Activated CD8-positive, alpha-beta memory T cell treated with anti-CD3 and anti-CD28 coated beads, Interleukin-2, amount 50 U/mL, for 4 hours (primary cell): Measurements from ENCODE around the gene ACO1.
A peak's percentile ranks its signal among the peaks of the same experiment; 100 is the strongest.
"Not testable (repeated sequence)": the region's sequence is repeated elsewhere in the genome, so short reads cannot be mapped to it uniquely, and the experiment has no call there.

Experiments
- DNase-seq: peaks from one replicate; pipeline ENCODE4 v3.0.0-alpha.2; 2020

The ACO1 gene

DNA sequence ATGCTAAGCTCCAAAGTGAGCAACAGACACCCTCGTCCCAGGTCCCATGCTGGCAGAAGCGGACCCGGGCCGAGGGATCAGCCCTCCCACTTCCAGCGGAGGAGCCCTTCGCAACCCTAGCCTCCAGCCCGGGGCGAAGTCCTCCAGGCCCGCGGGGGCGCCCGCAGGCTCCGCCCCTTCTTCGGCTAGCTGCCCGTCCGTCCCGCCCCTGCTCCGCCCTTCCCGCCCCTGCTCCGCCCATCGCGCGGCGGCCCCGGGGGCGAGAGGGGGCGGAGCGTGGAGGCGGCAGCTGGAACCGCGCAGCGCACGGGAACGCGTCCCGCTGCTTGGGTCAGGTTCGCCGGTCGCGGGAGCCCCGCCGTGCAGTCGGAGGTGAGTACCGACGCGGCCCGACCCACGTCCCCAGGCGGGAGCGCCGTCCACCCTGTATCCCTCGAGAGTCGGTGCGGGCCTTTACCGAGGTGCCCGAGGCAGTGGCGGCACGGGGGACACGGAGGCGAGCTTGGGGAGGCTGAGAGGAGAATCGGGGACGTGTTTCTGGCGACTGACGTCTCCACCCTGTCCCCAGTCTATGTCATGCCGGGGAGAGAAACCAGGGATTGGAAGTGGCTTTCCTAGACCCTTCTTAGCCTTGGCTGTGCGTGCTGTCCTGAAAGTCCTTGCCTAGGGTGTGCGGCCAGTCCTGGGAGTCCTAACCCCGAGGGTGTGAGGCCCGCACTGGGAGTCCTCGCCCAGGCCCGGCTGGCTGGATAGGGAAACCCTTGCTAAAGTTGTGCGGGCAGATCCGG lies at the start of gene ACO1:
Gene ACO1, plus strand, starts transcription at position 280 of the 788 bp plus-strand sequence. CDS start 20,864 bp downstream, outside the sequence.
- peak; percentile 90 for DNase-seq

GRCh38 chr9:32334916-32335895 lies 49.2 kb upstream of the ACO1 start:
- DNase-seq: no peak

GRCh38 chr9:32339424-32339823 lies 45.0 kb upstream of the ACO1 start:
- no peak for DNase-seq

DNA sequence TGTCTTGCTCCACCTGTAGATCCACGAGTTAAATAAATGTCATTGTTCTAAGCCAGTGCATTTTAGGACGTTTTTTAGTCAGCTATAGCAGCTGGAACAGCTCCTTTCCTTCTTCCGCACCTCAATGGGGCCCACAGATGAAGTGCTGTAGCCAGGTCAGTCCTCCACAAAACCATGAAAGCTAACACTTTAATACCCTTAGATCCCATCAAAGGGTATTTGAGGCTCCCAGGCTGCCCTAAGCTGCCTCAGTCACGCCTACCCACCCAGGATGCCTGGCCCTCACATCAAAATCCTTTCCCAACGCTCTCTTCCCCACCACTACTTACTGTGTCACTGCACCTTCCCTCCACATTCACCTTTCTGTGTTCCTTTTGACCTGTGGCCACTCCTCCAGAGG lies 44.1 kb upstream of the ACO1 start:
- no peak for DNase-seq

DNA sequence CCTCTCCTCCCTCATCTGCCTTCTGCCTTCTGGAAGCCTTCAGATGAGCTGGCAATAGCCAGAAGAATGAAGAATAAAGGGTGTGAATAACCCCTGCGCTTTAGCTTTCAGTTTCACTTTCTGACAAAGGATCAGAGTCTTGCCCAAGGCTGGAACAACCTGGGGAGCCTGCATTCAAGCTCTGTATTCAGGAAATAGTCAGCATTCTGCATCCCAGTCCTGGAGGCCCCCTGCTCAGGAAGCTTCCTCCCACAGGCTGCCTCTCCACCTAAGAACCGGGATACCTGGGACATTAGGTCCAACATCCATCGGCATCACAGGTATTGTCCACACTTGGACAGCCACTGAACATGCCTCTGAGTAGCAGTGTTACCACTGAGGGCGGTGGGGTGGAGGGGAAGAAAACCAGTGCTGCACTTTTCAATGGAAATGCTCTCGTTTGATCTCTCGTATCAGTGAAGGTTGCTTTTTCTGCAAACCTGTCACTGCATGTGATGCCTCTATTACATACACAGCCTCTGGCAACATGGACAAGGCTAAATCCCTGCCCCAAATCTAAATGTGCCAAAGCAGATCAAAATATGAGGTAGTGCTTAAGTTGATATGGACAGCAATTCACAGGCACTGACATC lies 39.8 kb upstream of the ACO1 start:
- DNase-seq: no peak

DNA sequence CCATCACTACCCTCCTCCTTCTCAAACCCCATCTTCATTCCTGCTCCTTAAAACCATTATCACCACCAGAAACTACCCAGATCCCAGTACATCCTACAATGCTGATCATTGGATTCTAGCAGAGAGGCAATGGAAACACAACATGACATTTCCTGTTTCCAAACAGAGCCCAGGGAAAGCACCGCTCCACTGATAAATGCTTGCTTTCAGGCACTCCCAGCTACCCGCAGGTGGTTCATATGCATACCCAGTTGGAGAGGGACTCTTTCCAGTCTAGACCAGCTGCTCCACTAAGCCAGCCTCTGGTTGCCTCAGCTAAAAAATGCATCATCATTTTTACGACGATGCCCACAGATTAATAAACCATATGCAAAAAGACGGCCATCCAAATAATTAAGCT lies 39.2 kb upstream of the ACO1 start:
- no peak for DNase-seq

DNA sequence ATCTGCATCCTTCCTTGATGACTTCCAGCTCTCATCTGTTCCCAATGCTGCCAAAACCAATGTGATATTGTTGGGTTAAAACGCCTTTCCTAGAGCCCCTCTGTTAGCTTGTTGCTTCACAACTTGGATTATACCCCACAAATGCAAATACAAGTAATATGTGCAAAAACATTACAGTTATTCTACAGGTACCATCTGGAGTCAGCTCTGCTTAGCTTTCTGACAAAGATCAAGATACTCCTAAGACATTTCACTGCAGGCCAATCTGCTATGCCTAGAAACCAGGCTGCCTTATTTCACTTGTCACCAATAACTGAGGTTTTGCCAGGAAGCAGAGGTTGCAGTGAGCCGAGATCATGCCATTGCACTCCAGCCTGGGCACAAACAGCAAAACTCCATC lies 36.9 kb upstream of the ACO1 start:
- no peak for DNase-seq

DNA sequence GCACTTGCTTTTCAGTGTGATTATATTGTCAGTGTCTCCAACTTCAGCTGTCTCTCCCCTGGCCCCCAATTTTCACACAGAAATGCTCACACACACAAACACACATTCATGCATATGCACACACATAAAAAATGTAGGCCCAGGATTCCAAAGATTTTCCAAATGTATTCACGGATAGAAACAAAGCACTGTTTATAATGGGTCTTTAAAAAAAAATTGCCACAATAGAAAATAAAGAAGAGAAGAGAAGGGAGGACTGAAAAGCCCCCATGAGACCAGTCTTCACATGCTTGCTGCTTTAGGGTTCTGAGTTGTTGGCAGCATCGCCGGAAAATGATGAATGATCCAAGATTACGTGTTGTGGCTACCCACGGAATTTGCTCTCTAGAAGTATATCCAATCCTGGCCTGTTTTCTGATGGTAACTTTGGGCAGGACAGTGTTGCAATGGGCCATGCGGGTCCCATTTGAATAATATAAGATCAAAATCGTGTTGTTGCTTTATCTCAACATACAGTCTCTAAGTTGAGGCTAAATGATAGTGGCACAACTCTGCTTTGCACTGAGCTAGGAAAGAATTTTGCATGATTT lies 36.2 kb upstream of the ACO1 start:
- no peak for DNase-seq

GRCh38 chr9:32349013-32349412 lies 35.4 kb upstream of the ACO1 start:
- DNase-seq: no peak

GRCh38 chr9:32350682-32351081 lies 33.8 kb upstream of the ACO1 start:
- DNase-seq: no peak

DNA sequence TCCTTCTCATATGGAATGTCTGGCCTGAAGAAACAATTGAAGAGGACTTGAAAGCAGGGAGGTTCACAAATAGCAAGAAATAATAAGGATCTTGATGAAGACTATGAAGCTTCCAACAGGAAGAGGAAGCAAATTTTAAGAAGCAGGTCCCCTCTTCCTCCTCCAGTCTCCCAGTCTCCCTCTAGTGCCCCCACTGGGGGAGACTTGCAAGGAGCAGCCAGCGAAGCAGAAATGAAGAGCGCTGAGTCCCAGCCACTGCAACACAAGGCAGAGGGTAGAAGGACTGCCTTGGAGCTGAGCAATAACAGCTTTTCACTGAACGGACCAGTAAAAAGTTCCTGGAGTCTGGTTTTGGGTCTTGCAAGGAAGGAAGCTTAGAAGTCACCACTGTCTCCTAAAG lies 32.6 kb upstream of the ACO1 start:
- DNase-seq: no peak

DNA sequence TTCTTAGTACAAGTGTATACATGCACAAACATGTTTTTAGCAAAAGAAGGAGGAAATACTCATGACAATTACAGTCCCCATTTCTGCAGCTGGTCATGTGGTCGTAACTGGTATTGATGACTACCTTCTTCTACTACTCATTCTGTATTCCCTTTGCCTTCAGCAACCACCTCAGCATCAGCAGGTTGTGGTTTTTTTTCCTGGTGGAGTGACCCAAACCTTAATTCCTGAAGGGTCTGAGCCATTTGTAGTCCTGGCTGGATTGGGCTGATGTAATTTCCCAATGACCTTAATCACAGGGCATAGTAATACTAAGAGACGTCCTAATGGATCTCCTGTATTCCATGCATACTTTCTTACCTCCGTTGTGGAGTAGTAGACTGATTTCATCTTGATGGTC lies 31.0 kb upstream of the ACO1 start:
- not testable (repeated sequence) for DNase-seq

DNA sequence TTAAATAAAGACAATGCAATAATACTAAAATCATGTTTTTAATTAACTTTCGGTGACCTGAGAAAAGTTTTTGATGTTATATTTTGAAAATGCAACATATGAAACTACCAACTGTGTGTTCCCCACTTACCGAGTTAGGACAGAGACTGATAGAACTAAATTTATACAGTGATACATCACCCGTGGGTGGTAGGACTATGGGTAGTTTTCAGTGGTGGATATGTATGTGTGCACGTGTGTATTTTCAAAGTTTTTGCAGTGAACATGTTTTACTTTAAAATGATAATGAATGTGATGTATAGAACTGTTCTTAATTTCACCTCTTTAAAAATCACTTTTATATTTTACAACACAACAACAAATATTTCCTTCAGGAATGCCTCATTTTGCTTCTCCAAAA lies 25.0 kb upstream of the ACO1 start:
- no peak for DNase-seq

- DNase-seq: no peak
Observed at GRCh38 chr9:32360983-32361673, 23.3 kb upstream of the ACO1 start.

DNA sequence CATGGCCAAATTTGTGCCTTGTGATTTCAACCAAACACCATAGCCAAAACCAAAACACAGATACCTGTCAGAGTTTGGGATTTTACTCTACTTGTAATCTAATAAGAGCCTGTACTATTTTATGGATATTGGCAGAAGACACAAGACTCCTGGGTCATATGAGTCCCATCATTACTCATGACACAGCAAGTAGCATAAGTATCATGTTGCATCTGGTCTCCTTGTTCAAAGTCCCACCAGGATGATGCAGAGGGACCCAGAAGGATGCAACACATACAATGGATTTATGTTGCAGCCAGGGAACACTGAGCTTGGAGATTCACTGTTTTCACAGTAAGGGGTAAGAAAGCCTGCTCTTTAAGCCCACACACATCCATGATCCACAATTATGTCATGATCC lies 13.2 kb upstream of the ACO1 start:
- no peak for DNase-seq

DNA sequence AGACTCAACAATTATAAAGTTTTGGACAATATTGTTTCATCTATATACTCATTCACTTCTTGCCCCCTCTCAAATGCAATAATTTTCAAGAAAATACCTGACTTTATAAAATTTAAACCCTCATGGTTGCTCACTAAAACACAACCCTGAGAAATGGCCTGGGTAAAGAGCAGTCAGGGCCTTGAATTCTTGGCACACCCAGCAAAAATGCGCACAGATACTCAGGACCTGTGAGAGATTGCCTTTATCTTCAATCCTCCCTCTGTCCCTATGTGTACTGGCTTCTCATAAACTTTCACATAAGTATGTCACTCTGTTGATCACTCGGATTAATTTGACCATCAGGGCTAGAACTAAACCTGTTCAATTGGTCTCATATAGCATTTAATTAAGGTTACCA lies 12.8 kb upstream of the ACO1 start:
- DNase-seq: no peak

DNA sequence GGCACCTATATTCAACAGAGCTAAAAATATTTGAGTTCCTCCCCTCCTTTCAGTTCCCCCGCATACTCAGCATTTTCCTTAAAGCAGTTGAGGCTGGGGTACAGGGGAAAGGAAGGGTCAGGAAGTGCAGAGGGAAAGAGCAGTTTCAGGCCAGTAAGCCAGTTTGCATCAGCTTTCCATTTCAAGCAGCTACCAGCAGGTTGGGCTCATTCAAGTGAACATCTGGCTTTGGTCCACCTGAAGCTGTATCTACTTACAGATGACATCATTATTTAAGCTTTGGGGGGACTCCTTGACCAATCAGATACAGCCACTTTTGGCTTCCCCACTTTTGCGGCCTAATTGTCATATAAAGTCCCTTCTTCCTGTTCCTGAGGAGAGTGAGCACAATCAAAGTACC lies 8.2 kb upstream of the ACO1 start:
- no peak for DNase-seq

- peak; percentile 27 for DNase-seq
Observed at GRCh38 chr9:32378496-32378895, 5.9 kb upstream of the ACO1 start.

DNA sequence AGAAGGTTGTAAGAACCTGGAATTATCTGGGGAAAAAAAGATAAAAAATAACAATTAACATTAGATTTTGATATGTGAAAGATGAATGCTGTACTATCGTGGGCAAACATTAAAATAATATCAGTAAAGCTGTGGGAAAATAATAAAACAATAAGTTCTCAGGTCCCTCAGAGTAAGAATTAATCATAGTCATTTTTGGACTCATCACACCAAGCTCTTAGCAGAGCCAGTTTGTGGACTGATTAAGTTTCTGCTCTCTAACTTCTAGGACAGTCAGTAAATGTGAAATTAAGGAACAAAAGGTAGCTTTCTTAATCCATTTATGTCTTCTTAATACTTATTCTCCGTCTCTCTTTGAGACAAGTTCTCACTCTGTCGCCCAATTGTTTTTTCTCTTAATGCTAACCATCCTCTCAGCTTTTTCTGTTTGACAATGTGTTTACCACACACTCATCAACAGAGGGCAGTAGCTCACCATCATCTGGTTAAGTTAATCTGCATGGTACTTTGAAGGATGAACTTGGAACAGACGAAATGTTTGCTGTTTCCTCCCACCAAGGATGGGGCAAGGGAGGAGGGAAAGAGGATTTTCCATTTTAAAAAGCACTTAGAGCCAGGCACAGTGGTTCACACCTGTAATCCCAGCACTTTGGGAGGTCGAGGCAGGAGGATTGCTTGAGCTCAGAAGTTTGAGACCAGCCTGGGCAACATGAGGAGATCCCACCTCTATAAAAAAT lies 5.3 kb upstream of the ACO1 start:
- DNase-seq: peak; percentile 28

GRCh38 chr9:32380944-32381343 lies 3.5 kb upstream of the ACO1 start:
- DNase-seq: no peak

DNA sequence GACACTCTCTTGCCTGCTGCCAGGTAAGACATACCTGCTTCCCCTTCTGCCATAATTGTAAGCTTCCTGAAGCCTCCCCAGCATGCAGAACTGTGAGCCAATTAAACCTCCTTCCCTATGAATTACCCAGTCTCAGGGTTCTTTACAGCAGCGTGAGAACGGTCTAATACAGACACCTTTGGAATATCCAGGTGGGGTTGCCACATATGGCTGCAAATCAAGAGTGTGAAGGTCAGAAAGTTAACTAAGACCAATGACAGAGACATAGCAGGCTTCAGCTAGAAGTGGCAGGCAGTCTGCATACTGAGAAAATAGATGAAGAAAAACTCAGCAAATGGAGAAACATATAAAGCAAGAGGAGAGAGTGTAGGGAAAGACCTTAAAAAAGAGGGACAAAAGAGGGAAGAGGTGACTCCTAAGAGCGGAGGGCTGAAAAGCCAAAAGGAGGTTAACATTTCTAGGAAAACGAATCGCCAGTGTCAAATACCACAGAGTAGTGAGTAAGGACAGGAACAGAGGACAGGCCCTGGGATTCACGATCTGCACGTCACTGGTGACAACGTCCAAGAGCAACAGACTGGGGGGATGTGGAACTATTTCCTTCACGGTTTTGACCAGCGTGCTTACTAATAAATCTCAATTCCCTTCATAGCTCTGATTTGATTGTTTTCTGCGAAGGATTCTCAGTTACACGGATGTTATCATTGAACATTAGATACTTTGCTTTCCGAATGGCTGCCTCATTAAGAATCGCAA lies 1.7 kb upstream of the ACO1 start:
- no peak for DNase-seq
